HL-60 (cell line): ENCODE measurements around the gene ZSWIM7.
"Not testable (repeated sequence)": the region's sequence is repeated elsewhere in the genome, so short reads cannot be mapped to it uniquely, and the experiment has no call there.

Experiments used
- DNase-seq, 2 experiments: peaks; one replicate each; pipeline ENCODE4 v3.0.0-alpha.2; 2010 to 2020; ENCODE audit warnings: low read depth in 1 of 2, low spot score in 1 of 2
- H3K27ac ChIP-seq: fragments of 250-450 bp; sonication (Bioruptor Pico); replicated peaks from 2 replicates; pipeline ENCODE4 v1.5.1; 2020; ENCODE audit warnings: mild to moderate bottlenecking, moderate library complexity
- H3K27me3 ChIP-seq: fragments of 250-450 bp; sonication (Bioruptor Pico); 2 replicates; pipeline ENCODE4 v1.5.1; 2021; ENCODE audit warnings: mild to moderate bottlenecking, moderate library complexity; ENCODE audit not compliant: insufficient read depth, poor library complexity, severe bottlenecking
- H3K4me3 ChIP-seq: replicated peaks from 2 replicates; pipeline ENCODE4 v1.5.1; 2011; ENCODE audit warnings: mild to moderate bottlenecking, control low read depth, low read length; ENCODE audit not compliant: insufficient read depth
- CTCF ChIP-seq: IDR thresholded peaks from one replicate; pipeline ENCODE4 v1.5.1; 2011; ENCODE audit warnings: low read length, control low read depth, inconsistent platforms; ENCODE audit not compliant: insufficient read depth
- GABPA ChIP-seq: IDR thresholded peaks from 2 replicates; pipeline ENCODE4 v1.6.1; 2012; ENCODE audit warnings: low read depth
- POLR2AphosphoS5 ChIP-seq: IDR thresholded peaks from 2 replicates; pipeline ENCODE4 v1.6.1; 2012; ENCODE audit warnings: low read depth
- REST ChIP-seq: IDR thresholded peaks from 2 replicates; pipeline ENCODE4 v1.6.1; 2012; ENCODE audit warnings: low read depth; ENCODE audit not compliant: insufficient replicate concordance
- SPI1 ChIP-seq: IDR thresholded peaks from 2 replicates; pipeline ENCODE4 v1.6.1; 2012; ENCODE audit warnings: low read depth, mild to moderate bottlenecking, borderline replicate concordance

ZSWIM7 gene

GRCh38 chr17:15943971-15944758 is 55.3 kb downstream of the ZSWIM7 start:
- no peak for DNase-seq
- H3K27me3 ChIP-seq = no peaks in the 10 kb centered on the region
- peak overlapping the region; percentile 50 for H3K4me3 ChIP-seq
- peak overlapping the region; percentile 49; the same call in 1 of the 2 replicates for H3K27ac ChIP-seq
- no peak for TF ChIP-seq POLR2AphosphoS5
- no peak for TF ChIP-seq GABPA
- no peak for TF ChIP-seq CTCF
- no peak for TF ChIP-seq REST
- no peak for TF ChIP-seq SPI1

- peak in 1 of 2 experiments; percentile 70 for DNase-seq
- Histone ChIP-seq H3K4me3 (no peak overlapping the region), H3K27me3 (no peaks in the 10 kb centered on the region), H3K27ac (peak overlapping the region; percentile 67)
- no peak for TF ChIP-seq POLR2AphosphoS5
- no peak for TF ChIP-seq GABPA
- peak; percentile 88 for TF ChIP-seq SPI1
- TF ChIP-seq CTCF = no peak
- TF ChIP-seq REST = no peak
Measured at GRCh38 chr17:15942207-15942833, 57.2 kb downstream of the ZSWIM7 start.

GRCh38 chr17:15941781-15942180 is 57.7 kb downstream of the ZSWIM7 start:
- DNase-seq = no peak
- Histone ChIP-seq H3K4me3 (no peak overlapping the region), H3K27ac (peak overlapping the region; percentile 67), H3K27me3 (no peaks in the 10 kb centered on the region)
- no peak for TF ChIP-seq REST
- TF ChIP-seq GABPA = no peak
- TF ChIP-seq POLR2AphosphoS5 = no peak
- no peak for TF ChIP-seq SPI1
- TF ChIP-seq CTCF = no peak

GRCh38 chr17:15936481-15936880 is 63.0 kb downstream of the ZSWIM7 start:
- not testable (repeated sequence) for H3K27ac ChIP-seq, H3K4me3 ChIP-seq, DNase-seq, H3K27me3 ChIP-seq
